ENCODE results near the gene RBX1.

DNA sequence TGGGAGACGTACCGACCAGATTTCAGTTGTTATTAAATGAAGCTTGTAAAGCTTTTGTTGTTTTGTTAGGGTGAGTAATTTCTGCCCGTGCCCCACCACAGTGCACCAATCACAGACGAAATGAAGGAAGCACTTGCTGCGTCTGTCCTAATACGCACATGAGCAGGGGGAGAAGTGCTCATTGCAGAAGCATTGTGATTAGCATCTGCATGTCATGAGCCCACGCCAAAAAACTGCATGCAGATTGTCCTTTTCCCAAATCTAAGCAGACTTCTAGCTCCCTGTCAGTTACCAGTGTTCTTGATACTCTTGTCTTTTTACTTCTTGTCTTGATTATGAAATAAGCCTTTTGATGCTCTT is 15.5 kb downstream of the RBX1 start:
- TF ChIP-seq, protein P1, sequence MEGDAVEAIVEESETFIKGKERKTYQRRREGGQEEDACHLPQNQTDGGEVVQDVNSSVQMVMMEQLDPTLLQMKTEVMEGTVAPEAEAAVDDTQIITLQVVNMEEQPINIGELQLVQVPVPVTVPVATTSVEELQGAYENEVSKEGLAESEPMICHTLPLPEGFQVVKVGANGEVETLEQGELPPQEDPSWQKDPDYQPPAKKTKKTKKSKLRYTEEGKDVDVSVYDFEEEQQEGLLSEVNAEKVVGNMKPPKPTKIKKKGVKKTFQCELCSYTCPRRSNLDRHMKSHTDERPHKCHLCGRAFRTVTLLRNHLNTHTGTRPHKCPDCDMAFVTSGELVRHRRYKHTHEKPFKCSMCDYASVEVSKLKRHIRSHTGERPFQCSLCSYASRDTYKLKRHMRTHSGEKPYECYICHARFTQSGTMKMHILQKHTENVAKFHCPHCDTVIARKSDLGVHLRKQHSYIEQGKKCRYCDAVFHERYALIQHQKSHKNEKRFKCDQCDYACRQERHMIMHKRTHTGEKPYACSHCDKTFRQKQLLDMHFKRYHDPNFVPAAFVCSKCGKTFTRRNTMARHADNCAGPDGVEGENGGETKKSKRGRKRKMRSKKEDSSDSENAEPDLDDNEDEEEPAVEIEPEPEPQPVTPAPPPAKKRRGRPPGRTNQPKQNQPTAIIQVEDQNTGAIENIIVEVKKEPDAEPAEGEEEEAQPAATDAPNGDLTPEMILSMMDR (IDR thresholded peaks at IDR 0.05; ENCODE audit: poor library complexity, severe bottlenecking), result no peak
- TF ChIP-seq EZH2 (IDR thresholded peaks at IDR 0.05; ENCODE audit: borderline replicate concordance, insufficient read depth, low read length, poor library complexity, severe bottlenecking) (no peak), EP300 (conservative IDR thresholded peaks at IDR 0.05; ENCODE audit: poor library complexity, severe bottlenecking) (no peak)
